ENCODE measurements around the gene AZU1.

AZU1 gene

DNA sequence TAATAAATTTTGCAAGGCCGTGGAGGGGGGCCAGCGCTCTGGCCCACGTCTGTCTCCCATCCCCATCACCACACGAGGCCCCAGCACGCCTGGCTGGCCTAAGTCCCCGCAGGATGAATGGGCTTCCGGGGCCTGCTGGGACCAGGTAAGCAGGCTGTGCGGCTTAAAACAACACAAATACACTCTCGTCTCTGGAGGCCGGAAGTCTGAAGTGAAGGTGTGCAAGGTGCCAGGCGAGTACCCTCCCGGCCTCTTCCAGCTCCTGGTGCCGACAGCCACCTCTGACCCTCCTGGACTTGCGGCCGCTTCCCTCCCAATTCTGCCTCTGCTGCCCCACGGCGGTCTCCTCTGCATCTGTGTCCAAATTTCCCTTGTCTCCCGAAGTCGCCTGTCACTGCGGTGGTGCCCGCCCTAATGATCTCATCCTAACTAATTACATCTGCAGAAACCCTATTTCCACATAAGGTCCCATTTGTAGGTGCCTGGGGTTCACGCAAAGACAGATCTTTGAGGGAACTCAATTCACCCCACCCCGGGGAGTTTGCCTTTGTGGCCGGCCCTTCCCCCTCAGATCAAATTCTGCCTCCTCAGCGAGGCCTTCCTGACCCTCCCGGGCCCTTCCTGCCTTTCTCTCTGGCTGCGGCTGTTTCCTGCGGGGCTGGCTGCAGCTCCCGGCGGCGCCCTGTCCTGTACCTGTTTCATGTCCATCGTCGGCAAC, 38.5 kb upstream of the AZU1 start (continued):
- peak; percentile 46 for TF ChIP-seq ZNF629 (tag by site-specific recombination; IDR thresholded peaks at IDR 0.05)

GRCh38 chr19:789701-790060, 38.0 kb upstream of the AZU1 start:
- ChIA-PET CTCF (interaction anchor here (1.9 kb wide), 1 partner anchor 19 kb away, joined by 5 read pairs; no protein-coding TSS in a partner anchor), POLR2A (no interaction called here)
- Histone ChIP-seq H3K9me3 (ENCODE audit: control insufficient read depth, insufficient read depth, low read depth, low read length) (no peaks in the 10 kb centered on the region), H3K4me3 (ENCODE audit: low read depth, low read length) (no peak overlapping the region), H3K27ac (ENCODE audit: extremely low read depth, low read depth, low read length) (peak overlapping the region; percentile 4; the same call in 1 of the 2 replicates), H3K36me3 (ENCODE audit: control insufficient read depth in 2 of 2, insufficient read depth in 1 of 2, low read length in 2 of 2) (no peaks in the 10 kb centered on the region), H3K4me1 (ENCODE audit: control insufficient read depth, insufficient read depth, low read length) (peaks cover 2% of the 10 kb centered on the region; the same call in 1 of the 2 replicates)
- TF ChIP-seq ZBTB20 (tag by site-specific recombination; IDR thresholded peaks at IDR 0.05) (no peak), ZSCAN4 (tag by site-specific recombination; IDR thresholded peaks at IDR 0.05) (no peak), KLF10 (tag by site-specific recombination; IDR thresholded peaks at IDR 0.05) (no peak), MYNN (tag by site-specific recombination; IDR thresholded peaks at IDR 0.05; ENCODE audit: borderline replicate concordance) (no peak), ZNF670 (tag by site-specific recombination; IDR thresholded peaks at IDR 0.05; ENCODE audit: low read depth) (no peak)
- TF ChIP-seq, protein P1, sequence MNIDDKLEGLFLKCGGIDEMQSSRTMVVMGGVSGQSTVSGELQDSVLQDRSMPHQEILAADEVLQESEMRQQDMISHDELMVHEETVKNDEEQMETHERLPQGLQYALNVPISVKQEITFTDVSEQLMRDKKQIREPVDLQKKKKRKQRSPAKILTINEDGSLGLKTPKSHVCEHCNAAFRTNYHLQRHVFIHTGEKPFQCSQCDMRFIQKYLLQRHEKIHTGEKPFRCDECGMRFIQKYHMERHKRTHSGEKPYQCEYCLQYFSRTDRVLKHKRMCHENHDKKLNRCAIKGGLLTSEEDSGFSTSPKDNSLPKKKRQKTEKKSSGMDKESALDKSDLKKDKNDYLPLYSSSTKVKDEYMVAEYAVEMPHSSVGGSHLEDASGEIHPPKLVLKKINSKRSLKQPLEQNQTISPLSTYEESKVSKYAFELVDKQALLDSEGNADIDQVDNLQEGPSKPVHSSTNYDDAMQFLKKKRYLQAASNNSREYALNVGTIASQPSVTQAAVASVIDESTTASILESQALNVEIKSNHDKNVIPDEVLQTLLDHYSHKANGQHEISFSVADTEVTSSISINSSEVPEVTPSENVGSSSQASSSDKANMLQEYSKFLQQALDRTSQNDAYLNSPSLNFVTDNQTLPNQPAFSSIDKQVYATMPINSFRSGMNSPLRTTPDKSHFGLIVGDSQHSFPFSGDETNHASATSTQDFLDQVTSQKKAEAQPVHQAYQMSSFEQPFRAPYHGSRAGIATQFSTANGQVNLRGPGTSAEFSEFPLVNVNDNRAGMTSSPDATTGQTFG (tag by site-specific recombination; IDR thresholded peaks at IDR 0.05; ENCODE audit: borderline replicate concordance) = no peak
- TF ChIP-seq, protein P2, sequence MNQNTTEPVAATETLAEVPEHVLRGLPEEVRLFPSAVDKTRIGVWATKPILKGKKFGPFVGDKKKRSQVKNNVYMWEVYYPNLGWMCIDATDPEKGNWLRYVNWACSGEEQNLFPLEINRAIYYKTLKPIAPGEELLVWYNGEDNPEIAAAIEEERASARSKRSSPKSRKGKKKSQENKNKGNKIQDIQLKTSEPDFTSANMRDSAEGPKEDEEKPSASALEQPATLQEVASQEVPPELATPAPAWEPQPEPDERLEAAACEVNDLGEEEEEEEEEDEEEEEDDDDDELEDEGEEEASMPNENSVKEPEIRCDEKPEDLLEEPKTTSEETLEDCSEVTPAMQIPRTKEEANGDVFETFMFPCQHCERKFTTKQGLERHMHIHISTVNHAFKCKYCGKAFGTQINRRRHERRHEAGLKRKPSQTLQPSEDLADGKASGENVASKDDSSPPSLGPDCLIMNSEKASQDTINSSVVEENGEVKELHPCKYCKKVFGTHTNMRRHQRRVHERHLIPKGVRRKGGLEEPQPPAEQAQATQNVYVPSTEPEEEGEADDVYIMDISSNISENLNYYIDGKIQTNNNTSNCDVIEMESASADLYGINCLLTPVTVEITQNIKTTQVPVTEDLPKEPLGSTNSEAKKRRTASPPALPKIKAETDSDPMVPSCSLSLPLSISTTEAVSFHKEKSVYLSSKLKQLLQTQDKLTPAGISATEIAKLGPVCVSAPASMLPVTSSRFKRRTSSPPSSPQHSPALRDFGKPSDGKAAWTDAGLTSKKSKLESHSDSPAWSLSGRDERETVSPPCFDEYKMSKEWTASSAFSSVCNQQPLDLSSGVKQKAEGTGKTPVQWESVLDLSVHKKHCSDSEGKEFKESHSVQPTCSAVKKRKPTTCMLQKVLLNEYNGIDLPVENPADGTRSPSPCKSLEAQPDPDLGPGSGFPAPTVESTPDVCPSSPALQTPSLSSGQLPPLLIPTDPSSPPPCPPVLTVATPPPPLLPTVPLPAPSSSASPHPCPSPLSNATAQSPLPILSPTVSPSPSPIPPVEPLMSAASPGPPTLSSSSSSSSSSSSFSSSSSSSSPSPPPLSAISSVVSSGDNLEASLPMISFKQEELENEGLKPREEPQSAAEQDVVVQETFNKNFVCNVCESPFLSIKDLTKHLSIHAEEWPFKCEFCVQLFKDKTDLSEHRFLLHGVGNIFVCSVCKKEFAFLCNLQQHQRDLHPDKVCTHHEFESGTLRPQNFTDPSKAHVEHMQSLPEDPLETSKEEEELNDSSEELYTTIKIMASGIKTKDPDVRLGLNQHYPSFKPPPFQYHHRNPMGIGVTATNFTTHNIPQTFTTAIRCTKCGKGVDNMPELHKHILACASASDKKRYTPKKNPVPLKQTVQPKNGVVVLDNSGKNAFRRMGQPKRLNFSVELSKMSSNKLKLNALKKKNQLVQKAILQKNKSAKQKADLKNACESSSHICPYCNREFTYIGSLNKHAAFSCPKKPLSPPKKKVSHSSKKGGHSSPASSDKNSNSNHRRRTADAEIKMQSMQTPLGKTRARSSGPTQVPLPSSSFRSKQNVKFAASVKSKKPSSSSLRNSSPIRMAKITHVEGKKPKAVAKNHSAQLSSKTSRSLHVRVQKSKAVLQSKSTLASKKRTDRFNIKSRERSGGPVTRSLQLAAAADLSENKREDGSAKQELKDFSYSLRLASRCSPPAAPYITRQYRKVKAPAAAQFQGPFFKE (tag by site-specific recombination; IDR thresholded peaks at IDR 0.05; ENCODE audit: borderline replicate concordance) = no peak

GRCh38 chr19:791007-791566, 36.5 kb upstream of the AZU1 start:
- ChIA-PET POLR2A (no interaction called here), CTCF (interaction anchor here (0.6 kb wide), 1 partner anchor 292 kb away, joined by 4 read pairs; no protein-coding TSS in a partner anchor)
- H3K36me3 ChIP-seq (ENCODE audit: control insufficient read depth in 2 of 2, insufficient read depth in 1 of 2, low read length in 2 of 2) = no peaks in the 10 kb centered on the region
- H3K4me1 ChIP-seq (ENCODE audit: control insufficient read depth, insufficient read depth, low read length) = peaks cover 2% of the 10 kb centered on the region; the same call in 1 of the 2 replicates
- no peaks in the 10 kb centered on the region for H3K9me3 ChIP-seq (ENCODE audit: control insufficient read depth, insufficient read depth, low read depth, low read length)
- TF ChIP-seq ZNF292 (tag by site-specific recombination; IDR thresholded peaks at IDR 0.05; ENCODE audit: borderline replicate concordance, low read depth) = no peak
- no peak overlapping the region for H3K27ac ChIP-seq (ENCODE audit: extremely low read depth, low read depth, low read length)
- no peak overlapping the region for H3K4me3 ChIP-seq (ENCODE audit: low read depth, low read length)

Data from HEK293 (cell line).